Measurements from ENCODE around the gene CHP1. TPM values are rescaled to one million over a fixed set of nuclear protein-coding genes. Genes with fewer than 3 reads are reported as not detected.

CHP1 gene
- total and polyA plus RNA-seq, 2 of the 8 experiments (the other 6 are each of a cell fraction or from before 2014, with no cell fraction given): 45.2 to 89.0 TPM

DNA sequence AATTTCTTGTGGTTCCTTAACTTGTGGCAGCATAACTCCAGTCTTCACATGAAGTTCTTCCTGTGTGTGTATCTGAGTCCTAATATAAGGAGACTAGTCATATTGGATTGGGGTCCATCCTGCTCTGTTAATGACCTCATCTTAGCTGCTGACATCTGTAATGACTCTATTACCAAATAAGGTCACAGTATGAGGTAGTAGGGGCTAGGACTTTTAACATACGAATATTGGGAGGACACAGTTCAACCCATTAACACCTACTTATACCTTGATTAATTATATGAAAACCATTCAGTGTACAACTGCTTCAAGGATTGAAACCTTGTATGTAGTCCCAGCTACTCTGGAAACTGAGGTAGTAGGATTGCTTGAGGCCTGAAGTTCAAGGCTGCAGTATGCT, 57.4 kb downstream of the CHP1 start (continued):
- no peak for TF ChIP-seq CHD7 (IDR thresholded peaks at IDR 0.05; ENCODE audit: insufficient replicate concordance, low read length)
